ENCODE measurements around the gene PLXDC2. TPM values are rescaled to one million over a fixed set of nuclear protein-coding genes. Genes with fewer than 3 reads are reported as not detected.

Gene PLXDC2
- total and polyA plus RNA-seq, 10 of the 15 experiments (the other 5 are each of a cell fraction or from before 2014, with no cell fraction given) = 0.05 to 1.8 (median 0.14) TPM; not detected in 2

DNA sequence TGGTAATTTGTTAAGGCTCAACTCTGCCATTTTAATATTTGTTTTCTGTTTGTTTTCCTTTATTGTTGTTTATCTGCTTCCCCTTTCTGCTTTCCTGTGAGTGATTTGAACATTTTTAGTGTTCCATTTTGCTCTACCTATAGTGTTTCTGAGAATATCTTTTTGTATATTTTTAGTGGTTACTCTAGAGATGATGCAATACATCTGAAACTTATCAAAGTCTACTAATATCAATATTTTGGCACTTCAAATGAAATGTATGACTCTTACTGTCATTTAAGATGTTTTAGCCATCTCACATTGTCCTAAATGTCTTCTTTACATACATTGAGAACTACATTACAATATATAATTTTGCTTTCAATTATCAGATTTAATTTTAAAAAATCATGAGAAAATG is 98.9 kb downstream of the PLXDC2 start:
- Histone ChIP-seq H3K27ac (ENCODE audit: control insufficient read depth, insufficient read depth) (no peak overlapping the region), H3K9ac (ENCODE audit: control insufficient read depth, insufficient read depth, low read length) (no peak overlapping the region), H3K4me3 (no peak overlapping the region), H2AFZ (ENCODE audit: control insufficient read depth, low read depth, low read length) (no peak overlapping the region), H3K36me3 (ENCODE audit: control insufficient read depth in 2 of 2, insufficient read depth in 2 of 2, low read length in 1 of 2) (no peaks in the 10 kb centered on the region), H3K27me3 (replicated peaks in 1 of 2; ENCODE audit: control insufficient read depth in 2 of 2, insufficient read depth in 2 of 2, low read length in 1 of 2) (no peaks in the 10 kb centered on the region), H3K9me3 (replicated peaks; ENCODE audit: control insufficient read depth, insufficient read depth, low read length) (no peaks in the 10 kb centered on the region), H3K4me1 (ENCODE audit: control insufficient read depth, insufficient read depth, low read length) (no peaks in the 10 kb centered on the region), H3K79me2 (ENCODE audit: control insufficient read depth, insufficient read depth, low read length) (no peaks in the 10 kb centered on the region), H4K20me1 (ENCODE audit: control insufficient read depth, insufficient read depth) (no peaks in the 10 kb centered on the region), H3K4me2 (ENCODE audit: control insufficient read depth, insufficient read depth) (no peak overlapping the region)
- BruUV-seq (replicated peaks) = no TSS peak
- FAIRE-seq (no peak), DNase-seq (ENCODE audit: low read depth, low spot score) (no peak), ATAC-seq (no peak)
- intact Hi-C loops (cut with micrococcal nuclease; ENCODE audit: unreplicated experiment) (no loop called here), in situ Hi-C loops (cut with MboI) (no loop called here)
- CTCF ChIA-PET = no interaction called here
- RAD21 ChIA-PET (ENCODE audit: unreplicated experiment) = no interaction called here
- POLR2A ChIA-PET = no interaction called here
- SMC1A ChIA-PET (ENCODE audit: uncharacterized antibody, unreplicated experiment) = no interaction called here
- TF ChIP-seq, protein P1, sequence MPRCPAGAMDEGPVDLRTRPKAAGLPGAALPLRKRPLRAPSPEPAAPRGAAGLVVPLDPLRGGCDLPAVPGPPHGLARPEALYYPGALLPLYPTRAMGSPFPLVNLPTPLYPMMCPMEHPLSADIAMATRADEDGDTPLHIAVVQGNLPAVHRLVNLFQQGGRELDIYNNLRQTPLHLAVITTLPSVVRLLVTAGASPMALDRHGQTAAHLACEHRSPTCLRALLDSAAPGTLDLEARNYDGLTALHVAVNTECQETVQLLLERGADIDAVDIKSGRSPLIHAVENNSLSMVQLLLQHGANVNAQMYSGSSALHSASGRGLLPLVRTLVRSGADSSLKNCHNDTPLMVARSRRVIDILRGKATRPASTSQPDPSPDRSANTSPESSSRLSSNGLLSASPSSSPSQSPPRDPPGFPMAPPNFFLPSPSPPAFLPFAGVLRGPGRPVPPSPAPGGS (IDR thresholded peaks at IDR 0.05; ENCODE audit: borderline replicate concordance, insufficient read depth, low read depth, low read length, poor library complexity, severe bottlenecking) = no peak

DNA sequence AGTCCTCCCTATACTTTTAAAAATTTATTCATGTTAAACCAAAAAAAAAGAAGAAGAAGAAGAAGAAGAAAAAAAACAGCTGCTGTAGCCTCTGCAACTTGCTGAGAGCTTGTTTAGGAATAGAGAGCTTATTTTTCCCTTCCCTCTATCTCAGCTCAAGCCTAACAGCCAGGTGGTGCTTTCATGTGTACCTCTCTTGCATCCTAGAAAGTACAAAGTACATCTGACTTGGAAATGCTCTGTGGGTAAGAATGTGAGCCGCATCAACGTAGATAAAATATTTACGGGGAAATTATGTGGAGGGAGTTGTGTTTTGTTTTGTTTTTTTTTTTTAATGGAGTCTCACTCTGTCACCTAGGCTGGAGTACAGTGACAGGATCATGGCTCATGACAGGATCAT is 99.6 kb downstream of the PLXDC2 start:
- no peak overlapping the region for H3K9ac ChIP-seq (ENCODE audit: control insufficient read depth, insufficient read depth, low read length)
- in situ Hi-C loops (cut with MboI) = no loop called here

More for the DNA sequence above, 99.6 kb downstream of the PLXDC2 start:
- RAD21 ChIA-PET (ENCODE audit: unreplicated experiment) = interaction anchor here (0.6 kb wide), 1 partner anchor 19 kb away, joined by 3 read pairs; no protein-coding TSS in a partner anchor
- BruUV-seq (replicated peaks) = no TSS peak
- H3K79me2 ChIP-seq (ENCODE audit: control insufficient read depth, insufficient read depth, low read length) = no peaks in the 10 kb centered on the region
- POLR2A ChIA-PET = no interaction called here
- ATAC-seq (no peak), DNase-seq (ENCODE audit: low read depth, low spot score) (no peak), FAIRE-seq (no peak)
- CTCF ChIA-PET = interaction anchor here (0.6 kb wide), 1 partner anchor 70 kb away, joined by 3 read pairs; no protein-coding TSS in a partner anchor
- H3K4me3 ChIP-seq = no peak overlapping the region
- H3K27me3 ChIP-seq (replicated peaks in 1 of 2; ENCODE audit: control insufficient read depth in 2 of 2, insufficient read depth in 2 of 2, low read length in 1 of 2) = no peaks in the 10 kb centered on the region
- H3K27ac ChIP-seq (ENCODE audit: control insufficient read depth, insufficient read depth) = no peak overlapping the region
- TF ChIP-seq EP300 (IDR thresholded peaks at IDR 0.05; ENCODE audit: borderline replicate concordance in 1 of 2, control insufficient read depth in 1 of 2, low read depth in 2 of 2, low read length in 2 of 2) (no peak), IKZF1 (conservative IDR thresholded peaks at IDR 0.05) (no peak), RB1 (IDR thresholded peaks at IDR 0.05; ENCODE audit: borderline replicate concordance) (no peak), NBN (IDR thresholded peaks at IDR 0.05) (no peak), ZNF217 (IDR thresholded peaks at IDR 0.05) (no peak), MTA3 (IDR thresholded peaks at IDR 0.05; ENCODE audit: borderline replicate concordance, low read length) (no peak)
- TF ChIP-seq, protein P2, sequence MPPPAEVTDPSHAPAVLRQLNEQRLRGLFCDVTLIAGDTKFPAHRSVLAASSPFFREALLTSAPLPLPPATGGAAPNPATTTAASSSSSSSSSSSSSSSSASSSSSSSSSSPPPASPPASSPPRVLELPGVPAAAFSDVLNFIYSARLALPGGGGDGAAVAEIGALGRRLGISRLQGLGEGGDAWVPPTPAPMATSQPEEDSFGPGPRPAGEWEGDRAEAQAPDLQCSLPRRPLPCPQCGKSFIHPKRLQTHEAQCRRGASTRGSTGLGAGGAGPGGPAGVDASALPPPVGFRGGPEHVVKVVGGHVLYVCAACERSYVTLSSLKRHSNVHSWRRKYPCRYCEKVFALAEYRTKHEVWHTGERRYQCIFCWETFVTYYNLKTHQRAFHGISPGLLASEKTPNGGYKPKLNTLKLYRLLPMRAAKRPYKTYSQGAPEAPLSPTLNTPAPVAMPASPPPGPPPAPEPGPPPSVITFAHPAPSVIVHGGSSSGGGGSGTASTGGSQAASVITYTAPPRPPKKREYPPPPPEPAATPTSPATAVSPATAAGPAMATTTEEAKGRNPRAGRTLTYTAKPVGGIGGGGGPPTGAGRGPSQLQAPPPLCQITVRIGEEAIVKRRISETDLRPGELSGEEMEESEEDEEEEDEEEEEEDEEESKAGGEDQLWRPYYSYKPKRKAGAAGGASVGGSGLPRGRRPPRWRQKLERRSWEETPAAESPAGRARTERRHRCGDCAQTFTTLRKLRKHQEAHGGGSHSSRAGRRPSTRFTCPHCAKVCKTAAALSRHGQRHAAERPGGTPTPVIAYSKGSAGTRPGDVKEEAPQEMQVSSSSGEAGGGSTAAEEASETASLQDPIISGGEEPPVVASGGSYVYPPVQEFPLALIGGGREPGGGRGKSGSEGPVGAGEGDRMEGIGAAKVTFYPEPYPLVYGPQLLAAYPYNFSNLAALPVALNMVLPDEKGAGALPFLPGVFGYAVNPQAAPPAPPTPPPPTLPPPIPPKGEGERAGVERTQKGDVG (CRISPR knock-in tag; IDR thresholded peaks at IDR 0.05) = no peak
- TF ChIP-seq, protein P3, sequence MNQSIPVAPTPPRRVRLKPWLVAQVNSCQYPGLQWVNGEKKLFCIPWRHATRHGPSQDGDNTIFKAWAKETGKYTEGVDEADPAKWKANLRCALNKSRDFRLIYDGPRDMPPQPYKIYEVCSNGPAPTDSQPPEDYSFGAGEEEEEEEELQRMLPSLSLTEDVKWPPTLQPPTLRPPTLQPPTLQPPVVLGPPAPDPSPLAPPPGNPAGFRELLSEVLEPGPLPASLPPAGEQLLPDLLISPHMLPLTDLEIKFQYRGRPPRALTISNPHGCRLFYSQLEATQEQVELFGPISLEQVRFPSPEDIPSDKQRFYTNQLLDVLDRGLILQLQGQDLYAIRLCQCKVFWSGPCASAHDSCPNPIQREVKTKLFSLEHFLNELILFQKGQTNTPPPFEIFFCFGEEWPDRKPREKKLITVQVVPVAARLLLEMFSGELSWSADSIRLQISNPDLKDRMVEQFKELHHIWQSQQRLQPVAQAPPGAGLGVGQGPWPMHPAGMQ (IDR thresholded peaks at IDR 0.05; ENCODE audit: borderline replicate concordance) = no peak
- TF ChIP-seq, protein P4, sequence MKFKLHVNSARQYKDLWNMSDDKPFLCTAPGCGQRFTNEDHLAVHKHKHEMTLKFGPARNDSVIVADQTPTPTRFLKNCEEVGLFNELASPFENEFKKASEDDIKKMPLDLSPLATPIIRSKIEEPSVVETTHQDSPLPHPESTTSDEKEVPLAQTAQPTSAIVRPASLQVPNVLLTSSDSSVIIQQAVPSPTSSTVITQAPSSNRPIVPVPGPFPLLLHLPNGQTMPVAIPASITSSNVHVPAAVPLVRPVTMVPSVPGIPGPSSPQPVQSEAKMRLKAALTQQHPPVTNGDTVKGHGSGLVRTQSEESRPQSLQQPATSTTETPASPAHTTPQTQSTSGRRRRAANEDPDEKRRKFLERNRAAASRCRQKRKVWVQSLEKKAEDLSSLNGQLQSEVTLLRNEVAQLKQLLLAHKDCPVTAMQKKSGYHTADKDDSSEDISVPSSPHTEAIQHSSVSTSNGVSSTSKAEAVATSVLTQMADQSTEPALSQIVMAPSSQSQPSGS (IDR thresholded peaks at IDR 0.05; ENCODE audit: low read length) = no peak
- H2AFZ ChIP-seq (ENCODE audit: control insufficient read depth, low read depth, low read length) = no peak overlapping the region
- SMC1A ChIA-PET (ENCODE audit: uncharacterized antibody, unreplicated experiment) = interaction anchor here (0.6 kb wide), 1 partner anchor 12 kb away, joined by 3 read pairs; no protein-coding TSS in a partner anchor
- no peak overlapping the region for H3K4me2 ChIP-seq (ENCODE audit: control insufficient read depth, insufficient read depth)
- H4K20me1 ChIP-seq (ENCODE audit: control insufficient read depth, insufficient read depth) = no peaks in the 10 kb centered on the region
- H3K9me3 ChIP-seq (replicated peaks; ENCODE audit: control insufficient read depth, insufficient read depth, low read length) = no peaks in the 10 kb centered on the region
- H3K4me1 ChIP-seq (ENCODE audit: control insufficient read depth, insufficient read depth, low read length) = no peaks in the 10 kb centered on the region
- no peaks in the 10 kb centered on the region for H3K36me3 ChIP-seq (ENCODE audit: control insufficient read depth in 2 of 2, insufficient read depth in 2 of 2, low read length in 1 of 2)
- intact Hi-C loops (cut with micrococcal nuclease; ENCODE audit: unreplicated experiment) = no loop called here
- WGBS (ENCODE audit: insufficient coverage, insufficient replicate concordance, low lambda C conversion rate, missing lambda C conversion rate) = 85% methylated on average over 3 of the region's 3 CpGs
